ENCODE results near the gene OR1J1.

Gene OR1J1

GRCh38 chr9:122477826-122478225 is at the start of gene OR1J1:
OR1J1 (minus strand) TSS chr9:122477926; CDS start chr9:122477926, 0 bp downstream.
- DNase-seq (ENCODE audit: low read depth) = no peak
- no peak for TF ChIP-seq CTCF (IDR thresholded peaks at IDR 0.05; ENCODE audit: control insufficient read depth, insufficient read depth, low read depth, low read length, missing control alignments)
- no peak within 1 kb of the TSS for H3K4me3 ChIP-seq (ENCODE audit: control insufficient read depth, low read depth, low read length)

GRCh38 chr9:122527193-122527592 is 49.5 kb upstream of the OR1J1 start, which contains the start of gene OR1N1:
OR1N1 (minus strand) TSS chr9:122527293; CDS start chr9:122527293, 0 bp downstream.
- no peak within 1 kb of the TSS for H3K4me3 ChIP-seq (ENCODE audit: control insufficient read depth, low read depth, low read length)
- no peak for TF ChIP-seq CTCF (IDR thresholded peaks at IDR 0.05; ENCODE audit: control insufficient read depth, insufficient read depth, low read depth, low read length, missing control alignments)
- DNase-seq (ENCODE audit: low read depth) = no peak

GRCh38 chr9:122526602-122527001 is 48.9 kb upstream of the OR1J1 start:
- DNase-seq (ENCODE audit: low read depth) = no peak
- no peak for TF ChIP-seq CTCF (IDR thresholded peaks at IDR 0.05; ENCODE audit: control insufficient read depth, insufficient read depth, low read depth, low read length, missing control alignments)
- no peak overlapping the region for H3K4me3 ChIP-seq (ENCODE audit: control insufficient read depth, low read depth, low read length)

- H3K4me3 ChIP-seq (ENCODE audit: control insufficient read depth, low read depth, low read length) = no peak overlapping the region
- TF ChIP-seq CTCF (IDR thresholded peaks at IDR 0.05; ENCODE audit: control insufficient read depth, insufficient read depth, low read depth, low read length, missing control alignments) = no peak
- DNase-seq (ENCODE audit: low read depth) = no peak
Observed at GRCh38 chr9:122519376-122519775, 41.6 kb upstream of the OR1J1 start.

GRCh38 chr9:122518841-122519240 is 41.1 kb upstream of the OR1J1 start, which contains the start of gene OR1J4:
OR1J4 (plus strand) TSS chr9:122519141; CDS start chr9:122519141, 0 bp downstream.
- TF ChIP-seq CTCF (IDR thresholded peaks at IDR 0.05; ENCODE audit: control insufficient read depth, insufficient read depth, low read depth, low read length, missing control alignments) = no peak
- DNase-seq (ENCODE audit: low read depth) = no peak

GRCh38 chr9:122518226-122518625 is 40.5 kb upstream of the OR1J1 start:
- DNase-seq (ENCODE audit: low read depth) = no peak
- TF ChIP-seq CTCF (IDR thresholded peaks at IDR 0.05; ENCODE audit: control insufficient read depth, insufficient read depth, low read depth, low read length, missing control alignments) = no peak
- H3K4me3 ChIP-seq (ENCODE audit: control insufficient read depth, low read depth, low read length) = no peak overlapping the region

More at GRCh38 chr9:122518841-122519240, 41.1 kb upstream of the OR1J1 start, which contains the start of gene OR1J4:
- H3K4me3 ChIP-seq (ENCODE audit: control insufficient read depth, low read depth, low read length) = no peak within 1 kb of the TSS

GRCh38 chr9:122510502-122510901 is 32.8 kb upstream of the OR1J1 start, which contains the start of gene OR1J2:
OR1J2 (plus strand) TSS chr9:122510802; CDS start chr9:122510802, 0 bp downstream.
- no peak within 1 kb of the TSS for H3K4me3 ChIP-seq (ENCODE audit: control insufficient read depth, low read depth, low read length)
- DNase-seq (ENCODE audit: low read depth) = no peak
- no peak for TF ChIP-seq CTCF (IDR thresholded peaks at IDR 0.05; ENCODE audit: control insufficient read depth, insufficient read depth, low read depth, low read length, missing control alignments)

Measured in AG09309 (cell line).